Measurements from ENCODE around the gene CERK.
"Not testable (repeated sequence)": the region's sequence is repeated elsewhere in the genome, so short reads cannot be mapped to it uniquely, and the experiment has no call there.

Gene CERK

DNA sequence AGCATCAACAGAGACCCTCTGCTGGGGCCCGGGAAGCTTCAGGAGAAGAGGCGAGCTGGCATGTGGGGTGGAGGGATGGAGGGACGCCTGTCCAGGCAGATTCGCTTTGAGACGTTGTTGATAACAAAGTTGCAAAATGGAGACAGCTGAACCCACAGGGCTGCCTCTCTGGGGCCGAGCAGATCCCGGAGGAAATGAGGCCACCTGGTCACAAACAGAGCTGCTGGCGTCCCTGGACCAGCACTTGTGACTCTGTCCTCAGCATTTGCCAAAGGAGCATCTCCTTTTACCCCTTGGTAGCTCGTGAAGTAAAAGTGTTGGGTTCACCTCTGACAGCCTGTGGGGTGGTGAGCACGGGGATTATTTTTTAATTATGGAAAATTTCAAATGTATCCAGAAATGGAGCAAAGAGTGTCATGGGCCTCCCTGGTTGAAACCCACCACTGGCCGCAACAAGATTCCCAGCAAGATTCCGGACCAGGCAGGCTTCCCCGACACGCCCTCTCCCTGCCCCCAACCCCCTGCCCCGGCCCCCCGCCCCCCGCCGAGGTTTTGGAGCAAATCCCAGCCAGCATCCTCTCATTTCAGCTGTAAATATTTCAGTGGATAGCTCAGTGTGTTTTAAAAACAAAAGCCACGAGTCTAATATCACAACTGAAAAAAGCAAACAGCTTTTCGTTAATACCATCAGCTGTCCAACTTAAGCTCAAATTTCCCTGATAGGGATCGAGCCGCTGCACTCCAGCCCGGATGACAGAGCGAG is 97.6 kb downstream of the CERK start:
- no peak for DNase-seq

DNA sequence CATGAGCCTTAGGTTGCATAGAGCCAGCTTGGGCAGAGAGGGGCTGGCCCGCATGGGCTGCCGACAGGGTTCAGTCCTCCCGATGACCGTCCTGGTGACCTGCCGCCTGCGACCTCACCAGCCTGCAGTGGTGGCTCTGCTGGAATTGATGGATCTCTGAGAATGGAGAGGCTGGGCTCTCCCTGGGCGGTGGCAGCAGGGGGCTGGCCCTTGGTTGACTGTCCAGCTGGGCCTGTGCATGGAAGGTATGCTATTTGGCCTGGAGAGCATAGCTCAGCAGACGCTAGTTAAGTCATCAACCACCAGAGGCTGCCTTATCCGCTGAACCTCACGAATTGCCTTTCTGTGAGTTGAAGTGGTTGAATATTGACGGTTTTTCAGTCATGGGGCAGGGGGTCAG is 98.2 kb downstream of the CERK start:
- DNase-seq, result no peak

DNA sequence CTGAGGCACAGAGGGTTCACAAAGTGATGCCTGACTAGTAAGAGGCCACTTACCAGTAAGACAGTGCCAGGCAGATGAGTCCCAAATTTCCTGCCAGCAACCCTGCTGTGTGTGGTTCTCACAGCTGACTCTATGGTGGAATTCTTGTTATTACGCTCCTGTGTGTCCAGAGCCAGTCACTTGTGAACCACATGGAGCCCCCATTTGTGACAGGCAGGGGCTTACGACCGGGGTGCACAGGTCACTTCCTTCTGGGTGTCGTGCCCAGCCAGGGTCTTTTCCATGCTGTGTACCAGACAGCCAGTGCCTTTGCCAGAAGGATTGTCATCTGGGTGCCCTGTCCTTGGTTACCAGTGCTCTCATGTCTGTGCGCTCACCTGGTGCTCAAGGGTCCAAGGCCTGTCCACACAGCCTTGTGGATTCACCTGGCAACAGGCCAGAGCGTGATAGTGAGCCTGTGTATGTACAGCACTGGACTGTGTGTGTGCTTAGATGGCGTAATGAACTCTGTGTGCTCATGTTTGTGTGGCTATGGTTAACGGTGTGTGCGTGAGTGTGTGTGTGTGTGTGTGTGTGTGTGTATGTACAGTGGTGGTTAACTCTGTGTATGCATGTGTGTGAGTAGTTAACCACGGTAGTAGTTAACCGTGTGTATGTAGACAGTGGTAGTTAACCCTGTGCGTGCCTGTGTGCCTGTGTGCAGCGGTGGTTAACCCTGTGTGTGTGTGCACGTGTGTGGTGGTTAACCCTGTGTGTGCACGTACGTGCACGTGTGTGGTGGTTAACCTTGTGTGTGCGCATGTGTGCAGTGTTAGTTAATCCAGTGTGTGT is 99.2 kb downstream of the CERK start:
- DNase-seq, result no peak

DNA sequence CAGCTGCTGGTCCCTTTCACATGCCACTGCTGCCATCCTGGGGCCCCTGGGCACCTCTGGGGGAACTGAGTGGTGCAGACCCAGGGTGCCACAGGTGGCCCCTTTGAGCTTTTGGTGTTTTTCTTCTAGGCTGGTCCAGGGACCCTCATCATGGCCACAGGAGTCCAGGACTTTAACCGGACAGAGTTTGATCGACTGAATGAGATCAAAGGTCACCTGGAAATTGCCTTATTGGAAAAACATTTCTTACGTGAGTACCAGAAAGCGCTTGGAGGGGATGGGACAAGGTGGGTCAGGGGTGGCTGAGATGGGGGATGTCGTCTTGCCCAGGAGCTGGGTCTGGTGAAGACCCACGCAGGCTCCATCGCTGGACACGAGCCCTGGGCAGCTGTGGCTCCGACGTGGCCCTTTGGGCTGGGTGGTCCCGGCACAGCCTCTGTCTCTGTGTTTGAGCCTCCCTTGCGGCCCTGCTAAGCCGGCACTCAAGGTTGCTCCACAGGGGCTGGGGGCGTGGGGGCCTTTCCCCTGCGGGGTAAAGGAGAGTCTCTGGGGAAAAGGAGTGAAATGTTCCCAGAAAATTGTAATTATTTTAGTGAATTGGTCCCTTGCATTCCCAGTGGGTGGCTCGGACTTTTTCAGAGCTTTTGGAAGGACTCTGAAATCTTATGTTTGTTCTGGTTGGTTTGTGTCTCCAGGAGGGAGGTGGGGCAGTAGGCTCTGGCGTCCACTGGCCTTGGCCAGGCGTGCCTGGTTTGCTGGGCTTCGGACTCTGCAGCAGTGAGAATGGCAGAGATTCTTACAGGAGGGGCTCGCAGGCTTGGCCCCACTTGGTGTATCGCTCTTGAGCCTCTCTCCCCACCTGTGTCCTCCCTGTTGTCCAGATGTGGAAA is 100.1 kb downstream of the CERK start:
- DNase-seq, result no peak

DNA sequence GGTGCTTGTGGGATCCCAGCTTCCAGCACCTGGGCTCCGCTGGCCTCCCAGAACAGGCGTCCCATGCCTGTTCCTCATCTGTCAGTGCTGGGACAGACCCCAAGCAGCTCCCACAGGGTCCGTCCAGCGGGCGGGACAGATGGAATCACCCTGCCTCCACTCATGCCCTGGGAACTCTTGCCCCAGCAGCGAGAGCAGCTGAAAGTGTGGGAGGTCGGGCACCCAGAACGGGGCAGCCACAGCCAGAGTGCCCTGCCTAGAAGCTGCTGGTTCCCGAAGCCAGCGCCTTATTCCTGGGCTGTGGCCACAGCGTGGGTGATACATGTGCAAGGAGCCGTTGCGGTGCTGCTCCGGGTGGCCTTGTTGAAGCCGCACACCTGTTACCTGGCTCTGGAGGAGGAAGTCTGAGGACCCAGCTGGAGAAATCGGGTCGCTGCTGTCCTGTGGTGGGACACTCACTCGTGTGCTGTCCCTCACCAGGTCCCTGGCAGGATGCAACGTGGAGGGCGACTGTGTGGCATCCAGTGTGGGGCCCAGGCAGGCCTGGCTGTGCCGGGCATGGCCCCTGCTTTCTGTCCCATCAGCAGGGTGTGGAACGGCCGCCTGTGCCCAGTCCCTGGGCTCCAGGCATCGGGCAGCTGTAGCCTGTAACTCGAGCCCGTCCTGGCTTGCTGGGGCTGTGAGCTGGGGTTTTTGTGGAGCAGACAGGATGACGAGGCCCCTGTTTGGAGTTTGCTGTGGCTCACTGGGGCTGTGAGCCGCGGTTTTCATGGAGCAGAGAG is 101.6 kb downstream of the CERK start:
- DNase-seq, result no peak

DNA sequence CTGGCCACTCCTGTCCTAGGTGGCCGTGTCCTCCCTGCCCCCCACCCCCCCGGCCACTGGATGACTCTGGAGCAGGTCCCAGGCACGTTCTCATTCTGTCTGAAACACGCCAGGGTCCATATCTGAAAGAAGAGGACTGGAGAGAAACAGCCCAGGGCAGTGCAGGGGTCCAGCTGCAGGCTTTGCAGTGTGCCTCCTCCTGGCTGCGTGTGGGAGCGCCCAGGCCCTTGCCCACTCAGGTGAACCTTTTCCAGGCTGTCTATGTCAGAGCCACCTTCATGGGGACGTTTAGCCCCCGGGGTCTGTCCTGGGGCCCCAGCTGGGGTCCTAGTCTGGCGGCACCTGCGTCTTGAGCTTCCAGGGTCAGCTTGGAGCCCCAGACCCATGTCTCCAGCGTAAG is 102.3 kb downstream of the CERK start:
- DNase-seq, result no peak

DNA sequence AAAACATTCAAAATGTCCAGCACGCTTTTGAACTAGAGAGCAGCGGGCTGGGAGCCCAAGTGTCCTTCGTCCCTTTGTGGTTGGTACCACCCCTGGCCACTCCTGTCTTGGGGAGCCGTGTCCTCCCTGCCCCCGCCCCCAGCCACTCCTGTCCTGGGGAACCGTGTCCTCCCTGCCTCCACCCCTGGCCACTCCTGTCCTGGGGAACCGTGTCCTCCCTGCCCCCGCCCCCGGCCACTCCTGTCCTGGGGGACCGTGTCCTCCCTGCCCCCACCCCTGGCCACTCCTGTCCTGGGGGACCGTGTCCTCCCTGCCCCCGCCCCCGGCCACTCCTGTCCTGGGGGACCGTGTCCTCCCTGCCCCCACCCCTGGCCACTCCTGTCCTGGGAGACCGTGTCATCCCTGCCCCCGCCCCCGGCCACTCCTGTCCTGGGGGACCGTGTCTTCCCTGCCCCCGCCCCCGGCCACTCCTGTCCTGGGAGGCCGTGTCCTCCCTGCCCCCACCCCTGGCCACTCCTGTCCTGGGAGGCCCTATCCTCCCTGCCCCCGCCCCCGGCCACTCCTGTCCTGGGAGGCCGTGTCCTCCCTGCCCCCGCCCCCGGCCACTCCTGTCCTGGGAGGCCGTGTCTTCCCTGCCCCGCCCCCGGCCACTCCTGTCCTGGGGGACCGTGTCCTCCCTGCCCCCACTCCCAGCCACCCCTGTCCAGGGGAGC is 102.9 kb downstream of the CERK start:
- not testable (repeated sequence) for DNase-seq
